GM19438 (cell line): ENCODE results near the gene RNU6-8.

Experiments used
- ATAC-seq: cut with Tn5 transposase; IDR thresholded peaks from one replicate; pipeline ENCODE4 v1.9.1; 2021; ENCODE audit warnings: low read depth; ENCODE audit not compliant: unreplicated experiment

RNU6-8 gene

GRCh38 chr14:32202998-32203882 is at the start of gene RNU6-8:
TSS of gene RNU6-8 (minus strand) at chr14:32203269.
- ATAC-seq = peak; percentile 71

DNA sequence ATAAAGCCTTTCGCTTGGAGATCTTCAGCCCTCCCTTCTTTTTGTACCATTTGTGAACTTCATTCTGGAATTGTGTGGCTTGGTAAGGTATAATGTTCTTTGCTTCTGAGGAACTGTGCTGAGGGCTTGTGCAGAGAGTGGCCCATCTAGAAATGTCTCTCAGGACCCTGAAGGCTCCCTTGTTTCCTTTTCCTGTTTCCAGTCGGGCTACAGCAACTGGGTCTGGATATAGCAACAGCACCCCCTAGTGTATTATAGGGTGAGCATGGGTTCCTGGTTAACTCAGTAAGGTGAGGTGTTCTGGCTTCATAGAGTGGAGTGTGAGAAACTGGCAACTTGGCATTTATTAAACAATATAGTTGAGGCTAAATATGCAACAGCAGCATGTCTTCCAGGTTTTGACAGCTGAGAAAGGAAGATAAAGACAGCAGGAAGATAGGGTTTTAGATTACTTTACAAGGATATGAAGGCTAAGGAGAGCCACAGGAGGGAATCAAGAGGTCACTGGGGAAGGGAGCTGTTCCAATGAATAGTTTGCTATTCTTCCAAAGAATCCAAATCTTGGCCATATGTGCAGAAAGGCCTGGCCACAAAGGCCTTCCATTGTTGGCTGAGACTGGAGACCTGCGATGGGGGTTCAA is 49.1 kb upstream of the RNU6-8 start:
- peak; percentile 93 for ATAC-seq

GRCh38 chr14:32251530-32251929 is 48.5 kb upstream of the RNU6-8 start:
- ATAC-seq = no peak

DNA sequence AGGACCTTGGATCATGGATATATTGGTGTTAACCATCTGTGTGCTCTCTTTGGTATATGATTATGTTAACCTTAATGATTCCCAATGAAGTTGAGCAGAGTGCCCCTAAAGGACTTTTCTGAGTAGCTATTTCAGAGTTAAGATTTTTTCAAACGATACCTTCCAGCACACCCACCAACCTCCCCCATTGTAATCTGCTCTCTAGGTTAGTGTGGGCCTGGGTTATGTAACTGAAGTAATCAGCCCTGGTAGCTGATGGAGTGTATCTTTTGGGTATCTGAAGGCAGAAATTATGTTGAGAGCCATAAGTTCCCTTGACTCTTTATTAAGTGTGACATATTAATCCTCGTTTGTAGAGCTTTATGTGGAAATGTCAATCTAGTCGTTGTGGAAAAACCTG is 47.6 kb upstream of the RNU6-8 start:
- ATAC-seq = no peak

DNA sequence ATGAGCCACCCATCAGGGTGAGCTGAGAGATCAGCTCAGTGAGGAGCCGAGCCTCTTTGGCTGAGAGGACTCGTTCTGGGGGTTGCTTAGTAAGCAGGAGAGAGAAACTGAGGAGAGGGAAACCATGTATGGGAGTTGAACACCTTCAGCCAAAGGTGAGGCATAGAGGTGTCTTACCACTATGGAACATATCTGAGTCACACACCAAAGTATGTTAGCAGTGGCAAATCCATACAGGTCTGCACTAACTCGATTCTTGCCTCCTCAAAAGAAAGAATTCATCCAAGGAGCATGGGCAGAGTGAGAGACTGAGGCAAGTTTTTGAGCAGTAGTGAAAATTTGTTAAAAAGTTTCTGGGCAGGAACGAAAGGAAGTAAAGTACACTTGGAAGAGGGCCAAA is 46.7 kb upstream of the RNU6-8 start:
- ATAC-seq = no peak

GRCh38 chr14:32249371-32249770 is 46.3 kb upstream of the RNU6-8 start:
- ATAC-seq = no peak

- ATAC-seq = no peak
Observed at GRCh38 chr14:32246751-32247150, 43.7 kb upstream of the RNU6-8 start.

DNA sequence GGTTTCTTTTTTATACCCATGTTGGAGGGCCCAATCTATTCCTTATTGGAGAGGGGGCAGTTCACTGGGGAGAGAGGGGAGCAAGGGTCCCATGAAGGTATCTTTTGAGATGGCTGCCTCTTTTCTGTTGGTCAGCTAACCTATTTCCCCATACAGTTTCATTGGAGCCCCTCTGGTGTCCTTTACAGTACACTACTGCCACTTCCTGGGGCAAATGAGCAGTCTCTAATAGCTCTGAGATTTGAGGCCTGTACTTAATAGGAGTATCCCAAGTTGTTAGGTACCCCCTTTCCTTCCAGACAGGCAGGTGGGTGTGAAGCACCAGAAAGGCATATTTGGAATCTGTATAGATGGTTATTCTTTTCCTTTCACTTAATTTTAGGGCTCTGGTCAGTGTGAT is 41.3 kb upstream of the RNU6-8 start:
- no peak for ATAC-seq

- ATAC-seq = no peak
Observed at GRCh38 chr14:32233260-32233659, 30.2 kb upstream of the RNU6-8 start.

- ATAC-seq = no peak
Observed at GRCh38 chr14:32232481-32232880, 29.4 kb upstream of the RNU6-8 start.

GRCh38 chr14:32230695-32231280 is 27.7 kb upstream of the RNU6-8 start:
- ATAC-seq = no peak

DNA sequence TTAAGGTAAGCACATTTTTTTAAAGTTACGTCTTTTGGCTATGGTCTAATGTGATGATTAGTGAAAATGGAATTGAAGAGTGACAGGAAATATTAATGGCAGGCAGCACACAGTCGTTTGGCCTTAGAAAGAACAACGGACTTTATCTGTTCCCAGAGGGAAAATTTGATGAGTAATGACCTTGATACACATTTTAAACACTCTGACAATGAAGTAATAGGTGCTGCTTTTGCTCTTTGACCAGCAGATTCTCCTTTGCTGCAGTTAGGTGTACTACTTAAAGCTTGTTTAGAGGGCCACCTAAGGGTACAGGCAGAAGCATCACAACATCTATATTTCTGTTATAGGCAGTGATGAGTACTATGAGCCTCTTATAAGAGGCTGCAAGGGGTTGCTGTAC is 27.1 kb upstream of the RNU6-8 start:
- ATAC-seq = no peak

DNA sequence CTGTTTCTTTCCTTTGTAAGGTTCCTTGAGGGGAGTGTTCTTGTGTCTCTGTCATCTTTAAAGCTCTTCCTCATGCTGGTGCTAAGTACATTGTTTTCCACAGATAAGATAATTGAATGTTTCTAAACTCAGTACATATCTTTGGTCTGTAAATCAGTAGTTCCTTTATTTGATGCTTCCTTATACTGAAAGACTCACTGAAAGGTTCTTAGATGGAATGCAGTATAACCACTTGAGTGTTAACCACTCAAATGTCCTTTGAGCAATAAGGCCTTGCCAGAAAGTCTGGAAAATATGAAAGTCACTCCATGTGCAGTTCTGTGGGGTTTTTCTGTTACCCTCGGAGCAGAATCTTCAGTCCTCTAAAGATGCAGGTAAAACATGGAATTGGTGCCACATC is 23.0 kb upstream of the RNU6-8 start:
- no peak for ATAC-seq

DNA sequence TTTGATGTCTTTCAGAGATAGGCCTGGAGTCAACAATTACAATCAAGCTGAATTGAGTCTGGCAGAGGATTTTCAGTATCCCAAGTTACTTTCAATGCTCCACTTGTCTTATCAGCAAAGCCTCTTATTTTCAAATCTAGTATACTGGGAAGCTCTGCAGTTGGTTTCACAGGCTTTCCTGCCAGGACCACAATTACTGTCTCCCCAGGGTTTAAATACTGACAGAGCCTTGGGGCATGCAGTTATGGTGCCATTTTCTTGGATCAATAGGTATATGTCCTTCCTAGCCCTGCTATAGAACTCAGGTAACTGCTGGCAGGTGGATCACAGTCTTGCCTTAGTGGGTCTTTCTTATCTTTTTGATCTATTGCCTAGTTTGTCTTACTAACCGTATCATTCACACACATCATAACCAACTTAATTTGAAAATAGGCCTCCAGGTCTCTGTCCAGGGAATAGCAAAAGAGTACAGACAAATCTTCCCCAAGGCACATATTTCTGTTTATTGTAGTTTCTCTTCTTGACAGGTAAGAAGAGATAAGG is 22.4 kb upstream of the RNU6-8 start:
- ATAC-seq = no peak

DNA sequence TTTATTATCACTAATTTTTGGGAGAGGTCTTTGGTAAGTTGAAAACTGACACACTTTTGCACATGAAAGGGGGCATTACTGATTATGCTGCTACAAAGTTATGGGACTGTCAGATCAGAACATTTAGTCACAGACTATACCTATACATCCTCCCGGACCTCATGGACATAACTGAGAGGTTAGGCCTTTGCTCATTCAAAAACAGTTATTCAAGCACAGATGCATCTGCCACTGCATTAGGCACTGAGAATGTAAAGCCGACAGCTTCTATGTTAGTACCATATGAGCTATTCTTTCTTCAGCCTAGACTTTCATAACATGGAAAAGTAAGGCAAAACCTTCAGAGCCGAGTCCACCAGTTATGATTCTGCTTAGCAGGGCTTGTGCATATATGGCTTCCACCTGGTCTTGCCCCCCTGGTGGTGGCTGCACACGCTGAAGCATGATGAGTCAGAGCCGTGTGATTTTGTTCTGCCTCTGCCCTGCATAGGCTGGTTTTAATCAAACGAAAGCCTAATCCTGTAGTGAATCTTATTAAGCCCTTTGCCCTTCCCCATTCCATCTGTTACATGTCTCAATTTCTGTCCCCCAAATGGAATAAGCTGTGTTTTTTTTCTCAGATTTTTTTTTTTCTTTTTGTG is 21.8 kb upstream of the RNU6-8 start:
- ATAC-seq = no peak

- no peak for ATAC-seq
Observed at GRCh38 chr14:32217301-32217700, 14.2 kb upstream of the RNU6-8 start.

DNA sequence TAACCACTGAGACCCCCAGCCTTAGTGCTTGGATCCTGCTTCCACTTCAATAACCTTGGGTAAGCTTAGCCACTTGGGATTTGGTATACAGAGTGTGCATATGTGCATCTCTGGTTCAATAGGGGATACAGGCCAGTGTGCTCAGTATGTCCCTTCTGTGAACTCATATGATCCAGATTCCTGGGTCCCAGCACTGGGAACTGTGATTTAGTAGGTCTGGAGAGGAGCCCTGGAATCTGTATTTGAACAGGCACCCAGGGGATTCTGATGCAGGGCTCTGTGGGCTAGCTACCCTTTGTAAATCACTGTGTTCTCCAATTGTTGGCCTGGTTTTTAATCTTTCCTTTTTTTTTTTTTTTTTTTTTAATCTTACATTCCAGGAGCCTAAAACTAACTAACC is 9.8 kb upstream of the RNU6-8 start:
- ATAC-seq = no peak

GRCh38 chr14:32211068-32211404 is 8.0 kb upstream of the RNU6-8 start:
- no peak for ATAC-seq

DNA sequence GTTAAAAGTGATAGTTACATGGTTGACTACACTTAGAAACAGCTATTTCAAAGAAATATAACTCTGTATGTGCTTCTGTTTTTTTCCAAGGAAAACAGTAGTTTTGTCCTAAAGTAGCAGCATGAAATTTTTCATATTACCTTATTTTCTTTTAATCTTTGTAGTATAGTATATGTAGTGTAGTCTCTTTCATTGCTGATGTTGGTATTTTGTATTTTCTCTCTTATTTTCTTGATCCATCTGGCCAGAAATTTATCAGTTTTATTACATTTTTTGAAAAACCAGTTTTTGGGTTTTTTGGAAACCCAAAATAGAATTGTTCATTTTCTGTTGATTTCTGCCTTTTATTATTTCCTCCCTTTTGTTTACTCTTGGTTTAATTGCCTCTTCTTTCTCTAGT is 6.4 kb upstream of the RNU6-8 start:
- ATAC-seq = no peak

GRCh38 chr14:32208490-32208889 is 5.4 kb upstream of the RNU6-8 start:
- ATAC-seq = no peak

- no peak for ATAC-seq
Observed at GRCh38 chr14:32206552-32206951, 3.5 kb upstream of the RNU6-8 start.
